Tibial artery (tissue), 4 donors: ENCODE data around the gene PEX10.
"Not testable (repeated sequence)": the region's sequence is repeated elsewhere in the genome, so short reads cannot be mapped to it uniquely, and the experiment has no call there.

Experiments used
- DNase-seq, 2 donors: peaks; one replicate each; pipeline ENCODE4 v3.0.0-alpha.2; 2019
- H3K27ac ChIP-seq, 2 donors: fragments of 200-600 bp; sonication (generic) in 1 of 2; 1 replicate in 1 of 2; 2 replicates in 1 of 2; pipeline ENCODE4 v1.5.1; 2018 to 2019; ENCODE audit warnings: mild to moderate bottlenecking in 1 of 2
- H3K27me3 ChIP-seq, 2 donors: fragments of 200-600 bp; sonication (generic) in 1 of 2; one replicate each; pipeline versions ENCODE4 v1.5.1 to v1.6.0; 2016 to 2019
- H3K36me3 ChIP-seq, 3 donors: fragments of 200-600 bp; sonication (generic) in 2 of 3; one replicate each; pipeline ENCODE4 v1.5.1; 2016 to 2019; ENCODE audit warnings: mild to moderate bottlenecking in 2 of 3
- H3K4me1 ChIP-seq, 4 donors: fragments of 200-600 bp; sonication (generic) in 2 of 4; 1 replicate in 3 of 4; 2 replicates in 1 of 4; pipeline ENCODE4 v1.5.1; 2016 to 2019
- H3K4me3 ChIP-seq, 2 donors: fragments of 200-600 bp; sonication (generic) in 1 of 2; 1 replicate in 1 of 2; 2 replicates in 1 of 2; pipeline ENCODE4 v1.5.1; 2018 to 2019; ENCODE audit warnings: mild to moderate bottlenecking in 2 of 2
- H3K9me3 ChIP-seq, 3 donors: fragments of 200-600 bp; sonication (generic) in 1 of 3; one replicate each; pipeline ENCODE4 v1.5.1; 2016 to 2019
- CTCF ChIP-seq, 2 experiments: fragments of 200-600 bp in 1 of 2; fragments of 450-650 bp in 1 of 2; IDR thresholded peaks; one replicate each; pipeline ENCODE4 v1.5.1; 2017 to 2019; ENCODE audit warnings: antibody characterized with exemption in 2 of 2, mild to moderate bottlenecking in 1 of 2, moderate library complexity in 1 of 2
- intact Hi-C: fragments of 100-400 bp; cut with DNase I; formaldehyde crosslinking; loops from one replicate; pipeline ENCODE4 v1.15.0; 2023; ENCODE audit warnings: low total_unique reads

The PEX10 gene

GRCh38 chr1:2412395-2412772 lies at the start of gene PEX10:
PEX10 (minus strand) TSS chr1:2412564; CDS start chr1:2412502, 62 bp downstream.
- peak; percentile 96 to 99 for DNase-seq
- peak within 1 kb of the TSS; percentile 82 to 95 for H3K27ac ChIP-seq
- H3K4me3 ChIP-seq = peak within 1 kb of the TSS; percentile 76 to 90
- intact Hi-C loops = loop anchor here (10.0 kb wide), 1 partner anchor 172 kb away; the partner anchor contains the start of gene PRXL2B
- peaks cover 0 to 38% (median 26%) of the 10 kb centered on the region in 4 donors for H3K4me1 ChIP-seq
- TF ChIP-seq CTCF (IDR thresholded peaks at IDR 0.05) = no peak
- H3K27me3 ChIP-seq = peaks cover 0 to 23% of the 10 kb centered on the region in 2 donors
- H3K36me3 ChIP-seq = peaks cover 0 to 28% (median 20%) of the 10 kb centered on the region in 3 donors
- no peaks in the 10 kb centered on the region for H3K9me3 ChIP-seq

GRCh38 chr1:2460996-2461751 lies 48.8 kb upstream of the PEX10 start:
- intact Hi-C loops = no loop called here
- Histone ChIP-seq H3K4me1 (no peaks in the 10 kb centered on the region), H3K9me3 (no peaks in the 10 kb centered on the region), H3K36me3 (no peaks in the 10 kb centered on the region), H3K27me3 (peaks cover 0 to 94% of the 10 kb centered on the region in 2 donors), H3K4me3 (no peak overlapping the region), H3K27ac (no peak overlapping the region)
- TF ChIP-seq CTCF (IDR thresholded peaks at IDR 0.05) = no peak
- DNase-seq = no peak

- Histone ChIP-seq H3K4me3 (no peak overlapping the region), H3K36me3 (no peaks in the 10 kb centered on the region), H3K27ac (no peak overlapping the region), H3K27me3 (peaks cover 0 to 94% of the 10 kb centered on the region in 2 donors), H3K4me1 (peaks cover 0 to 6% (median 0%) of the 10 kb centered on the region in 4 donors), H3K9me3 (no peaks in the 10 kb centered on the region)
- TF ChIP-seq CTCF (IDR thresholded peaks at IDR 0.05) = no peak
- no peak for DNase-seq
- intact Hi-C loops = no loop called here
Observed at GRCh38 chr1:2460203-2460602, 47.8 kb upstream of the PEX10 start.

- Histone ChIP-seq H3K27ac (no peak overlapping the region), H3K27me3 (peaks cover 0 to 94% of the 10 kb centered on the region in 2 donors), H3K4me1 (peaks cover 0 to 6% (median 0%) of the 10 kb centered on the region in 4 donors), H3K9me3 (no peaks in the 10 kb centered on the region), H3K36me3 (no peaks in the 10 kb centered on the region), H3K4me3 (no peak overlapping the region)
- no peak for DNase-seq
- intact Hi-C loops = no loop called here
- TF ChIP-seq CTCF (IDR thresholded peaks at IDR 0.05) = peak in 1 of 2 experiments; percentile 8
Observed at GRCh38 chr1:2459757-2460156, 47.4 kb upstream of the PEX10 start.

GRCh38 chr1:2459102-2459753 lies 46.9 kb upstream of the PEX10 start:
- H3K27ac ChIP-seq, DNase-seq, H3K4me3 ChIP-seq, H3K4me1 ChIP-seq, intact Hi-C loops, H3K36me3 ChIP-seq, H3K9me3 ChIP-seq: not testable (repeated sequence)
- peaks cover 0 to 94% of the 10 kb centered on the region in 2 donors for H3K27me3 ChIP-seq

- DNase-seq = no peak
- H3K27ac ChIP-seq = no peak overlapping the region
- H3K4me3 ChIP-seq = no peak overlapping the region
- peaks cover 0 to 6% (median 0%) of the 10 kb centered on the region in 4 donors for H3K4me1 ChIP-seq
- H3K36me3 ChIP-seq = no peaks in the 10 kb centered on the region
- no peak for TF ChIP-seq CTCF (IDR thresholded peaks at IDR 0.05)
- intact Hi-C loops = no loop called here
- H3K27me3 ChIP-seq = peaks cover 0 to 94% of the 10 kb centered on the region in 2 donors
- H3K9me3 ChIP-seq = no peaks in the 10 kb centered on the region
Observed at GRCh38 chr1:2458687-2459086, 46.3 kb upstream of the PEX10 start.
